ENCODE results near the gene ABI3BP. TPM values are rescaled to one million over a fixed set of nuclear protein-coding genes. Genes with fewer than 3 reads are reported as not detected.

Gene ABI3BP
- total RNA-seq, 4 donors from 2014 or later = 51.2 to 172 (median 116) TPM

- no peak for TF ChIP-seq CTCF (IDR thresholded peaks at IDR 0.05; ENCODE audit: low read depth)
These were observed 283.4 kb downstream of the ABI3BP start for GRCh38 chr3:100709842-100710260.

- TF ChIP-seq CTCF (IDR thresholded peaks at IDR 0.05; ENCODE audit: low read depth) = no peak
These were observed 284.0 kb downstream of the ABI3BP start, which contains the start of gene TFG for GRCh38 chr3:100708989-100709841. TSS of gene TFG (plus strand) at chr3:100709494. CDS start at chr3:100713686, 4,192 bp downstream.

GRCh38 chr3:100708644-100708988, 284.6 kb downstream of the ABI3BP start:
- TF ChIP-seq CTCF (IDR thresholded peaks at IDR 0.05; ENCODE audit: low read depth) = no peak

GRCh38 chr3:100706365-100706764, 286.9 kb downstream of the ABI3BP start:
- TF ChIP-seq CTCF (IDR thresholded peaks at IDR 0.05; ENCODE audit: low read depth) = no peak

- TF ChIP-seq CTCF (IDR thresholded peaks at IDR 0.05; ENCODE audit: low read depth) = no peak
These were observed 289.4 kb downstream of the ABI3BP start for GRCh38 chr3:100703865-100704264.

- TF ChIP-seq CTCF (IDR thresholded peaks at IDR 0.05; ENCODE audit: low read depth) = no peak
These were observed 290.3 kb downstream of the ABI3BP start for GRCh38 chr3:100702980-100703345.

GRCh38 chr3:100702082-100702979, 290.9 kb downstream of the ABI3BP start:
- no peak for TF ChIP-seq CTCF (IDR thresholded peaks at IDR 0.05; ENCODE audit: low read depth)

Data from subcutaneous adipose tissue (tissue), 4 donors.